Ramos (cell line): ENCODE results near the gene ALDOB.

Experiments
- in situ Hi-C: fragments of 300-500 bp; cut with MboI; formaldehyde crosslinking; loops from one replicate; pipeline ENCODE4 v1.14.3; 2022; ENCODE audit warnings: low sequenced_read_pairs; ENCODE audit not compliant: unreplicated experiment

The ALDOB gene

GRCh38 chr9:101458963-101459631, 23.5 kb upstream of the ALDOB start:
- in situ Hi-C loops = loop anchor here (5.0 kb wide), 1 partner anchor 73 kb away; the partner anchor contains the start of gene RNF20

GRCh38 chr9:101457003-101457402, 21.4 kb upstream of the ALDOB start:
- in situ Hi-C loops = loop anchor here (5.0 kb wide), 1 partner anchor 75 kb away; the partner anchor contains the start of gene RNF20

- in situ Hi-C loops = loop anchor here (5.0 kb wide), 1 partner anchor 77 kb away; the partner anchor contains the start of gene RNF20
These were observed 20.2 kb upstream of the ALDOB start for GRCh38 chr9:101455656-101456240.

- in situ Hi-C loops = no loop called here
These were observed 18.4 kb upstream of the ALDOB start for GRCh38 chr9:101453776-101454570.

- in situ Hi-C loops = no loop called here
These were observed 15.9 kb upstream of the ALDOB start for GRCh38 chr9:101451498-101451897.

- in situ Hi-C loops = no loop called here
These were observed 15.4 kb upstream of the ALDOB start for GRCh38 chr9:101450931-101451330.

GRCh38 chr9:101449071-101449721, 13.6 kb upstream of the ALDOB start:
- in situ Hi-C loops = no loop called here

- in situ Hi-C loops = no loop called here
These were observed 13.1 kb upstream of the ALDOB start for GRCh38 chr9:101448680-101449070.

- in situ Hi-C loops = no loop called here
These were observed 11.2 kb upstream of the ALDOB start for GRCh38 chr9:101446732-101447131.

GRCh38 chr9:101445353-101446029, 9.9 kb upstream of the ALDOB start:
- in situ Hi-C loops = no loop called here

GRCh38 chr9:101443364-101443771, 7.8 kb upstream of the ALDOB start:
- in situ Hi-C loops = no loop called here

- in situ Hi-C loops = no loop called here
These were observed 7.2 kb upstream of the ALDOB start for GRCh38 chr9:101442736-101443135.

- in situ Hi-C loops = no loop called here
These were observed 6.7 kb upstream of the ALDOB start for GRCh38 chr9:101442318-101442717.

GRCh38 chr9:101440714-101441230, 5.2 kb upstream of the ALDOB start:
- in situ Hi-C loops = no loop called here

- in situ Hi-C loops = no loop called here
These were observed 2.9 kb upstream of the ALDOB start for GRCh38 chr9:101438523-101438922.

GRCh38 chr9:101437806-101438232, 2.2 kb upstream of the ALDOB start:
- in situ Hi-C loops = no loop called here

- in situ Hi-C loops = no loop called here
These were observed 576 bp downstream of the ALDOB start for GRCh38 chr9:101434998-101435397.

GRCh38 chr9:101433229-101433628, 2.3 kb downstream of the ALDOB start:
- in situ Hi-C loops = no loop called here

GRCh38 chr9:101432740-101433139, 2.8 kb downstream of the ALDOB start:
- in situ Hi-C loops = no loop called here

GRCh38 chr9:101432171-101432570, 3.4 kb downstream of the ALDOB start:
- in situ Hi-C loops = no loop called here
